MM.1S (cell line): Measurements from ENCODE around the gene FAM200C.
"Not testable (repeated sequence)": the region's sequence is repeated elsewhere in the genome, so short reads cannot be mapped to it uniquely, and the experiment has no call there.

Source experiments
- DNase-seq: peaks from one replicate; pipeline ENCODE4 v3.0.0-alpha.2; 2015
- H2AFZ ChIP-seq: fragments of 300-600 bp; sonication (generic); 2 replicates; pipeline ENCODE4 v1.6.0; 2016; ENCODE audit warnings: antibody characterized with exemption, low read length
- H3F3A ChIP-seq: fragments of 300-600 bp; sonication (generic); 2 replicates; pipeline ENCODE4 v1.6.1; 2016; ENCODE audit warnings: mild to moderate bottlenecking, antibody characterized with exemption, low read length, moderate library complexity, mixed read lengths; ENCODE audit not compliant: insufficient read depth
- H3K27ac ChIP-seq: fragments of 300-600 bp; sonication (generic); 2 replicates; pipeline ENCODE4 v1.5.1; 2016; ENCODE audit warnings: mild to moderate bottlenecking, low read length
- H3K27me3 ChIP-seq: fragments of 300-600 bp; sonication (generic); replicated peaks from 2 replicates; pipeline ENCODE4 v1.6.0; 2016; ENCODE audit warnings: low read length; ENCODE audit not compliant: insufficient read depth
- H3K36me3 ChIP-seq: fragments of 300-600 bp; sonication (generic); replicated peaks from 2 replicates; pipeline ENCODE4 v1.6.1; 2016; ENCODE audit warnings: mild to moderate bottlenecking, low read length, mixed read lengths; ENCODE audit not compliant: insufficient read depth
- H3K4me1 ChIP-seq: fragments of 300-600 bp; sonication (generic); 2 replicates; pipeline ENCODE4 v1.6.1; 2016; ENCODE audit warnings: low read length, mixed read lengths
- H3K4me2 ChIP-seq: fragments of 300-600 bp; sonication (generic); 2 replicates; pipeline ENCODE4 v1.6.0; 2016; ENCODE audit warnings: low read depth, low read length
- H3K4me3 ChIP-seq: fragments of 300-600 bp; sonication (generic); 2 replicates; pipeline ENCODE4 v1.5.1; 2016; ENCODE audit warnings: low read length, mixed read lengths
- H3K79me2 ChIP-seq: fragments of 300-600 bp; sonication (generic); 2 replicates; pipeline ENCODE4 v1.6.1; 2016; ENCODE audit warnings: mixed run types, low read length, mixed read lengths
- H3K9ac ChIP-seq: fragments of 300-600 bp; sonication (generic); 2 replicates; pipeline ENCODE4 v1.6.1; 2016; ENCODE audit warnings: low read length, mixed read lengths
- H3K9me2 ChIP-seq: fragments of 300-600 bp; sonication (generic); replicated peaks from 2 replicates; pipeline ENCODE4 v1.6.1; 2016; ENCODE audit warnings: mild to moderate bottlenecking, low read length, mixed read lengths; ENCODE audit not compliant: insufficient read depth
- H3K9me3 ChIP-seq: fragments of 300-600 bp; sonication (generic); replicated peaks from 2 replicates; pipeline ENCODE4 v1.6.1; 2016; ENCODE audit warnings: mild to moderate bottlenecking, low read length, mixed read lengths; ENCODE audit not compliant: insufficient read depth
- H4K20me1 ChIP-seq: fragments of 300-600 bp; sonication (generic); 2 replicates; pipeline ENCODE4 v1.6.1; 2016; ENCODE audit warnings: mild to moderate bottlenecking, low read length, moderate library complexity, mixed read lengths; ENCODE audit not compliant: insufficient read depth
- EZH2 ChIP-seq: fragments of 300-600 bp; sonication (generic); optimal IDR thresholded peaks from 2 replicates; pipeline ENCODE3; 2017; ENCODE audit warnings: low read depth, mild to moderate bottlenecking, antibody characterized with exemption, low read length, mixed read lengths
- EZH2phosphoT487 ChIP-seq: fragments of 300-600 bp; sonication (generic); IDR thresholded peaks from 2 replicates; pipeline ENCODE4 v1.6.1; 2018; ENCODE audit warnings: antibody characterized with exemption, low read length
- TF ChIP-seq, protein P1 (sequence below): fragments of 300-600 bp; sonication (generic); IDR thresholded peaks from 2 replicates; pipeline ENCODE4 v1.5.1; 2016; ENCODE audit warnings: antibody characterized with exemption, low read length, mixed read lengths

The FAM200C gene

DNA sequence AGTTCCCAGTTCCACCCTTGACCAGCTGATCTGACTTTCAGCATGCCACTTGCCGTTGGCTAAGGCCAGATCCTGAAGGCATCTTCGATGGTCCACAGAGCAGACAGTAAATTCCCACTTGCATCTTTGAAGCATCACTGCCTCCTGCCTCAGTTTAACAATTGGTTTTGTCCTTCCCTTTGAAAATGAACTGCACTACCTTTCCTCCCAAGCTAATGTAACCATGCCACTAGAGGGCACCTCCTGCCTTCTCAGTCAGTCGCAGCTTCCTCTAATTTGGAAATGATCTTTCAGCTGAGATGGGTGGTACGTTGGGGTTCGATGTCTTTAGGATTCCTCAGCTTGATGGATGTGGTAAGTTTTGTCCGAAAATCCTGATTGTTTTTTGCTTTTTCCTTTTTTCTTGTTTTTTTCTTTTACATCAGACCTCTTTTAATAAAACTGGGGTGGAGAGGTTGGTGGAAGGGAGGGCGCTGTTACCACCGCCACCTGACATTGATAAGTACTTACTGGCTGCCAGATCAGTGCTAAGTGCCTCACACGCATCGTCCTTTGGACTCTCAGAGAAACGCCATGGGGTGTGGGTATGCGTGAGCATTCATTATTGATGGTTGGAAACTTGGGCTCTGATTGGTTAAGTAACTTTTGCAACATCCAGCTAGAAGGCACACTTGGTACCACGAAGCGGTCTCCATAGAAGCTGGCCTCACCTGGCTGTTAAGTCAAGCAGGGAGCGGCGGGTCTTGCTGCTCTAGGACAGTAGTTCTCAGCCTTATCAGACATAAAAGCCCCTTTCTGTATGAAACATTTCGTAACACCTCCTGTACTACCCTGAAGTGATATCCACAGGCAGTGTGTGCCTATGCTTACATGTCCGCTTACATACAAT is 38.7 kb upstream of the FAM200C start:
- no peaks in the 10 kb centered on the region for H4K20me1 ChIP-seq
- no peaks in the 10 kb centered on the region for H3K36me3 ChIP-seq
- H3F3A ChIP-seq = peaks cover 11% of the 10 kb centered on the region; the same call in 1 of the 2 replicates
- peak overlapping the region; percentile 25; the same call in 1 of the 2 replicates for H3K27ac ChIP-seq
- H2AFZ ChIP-seq = peak overlapping the region; percentile 58
- H3K4me1 ChIP-seq = peaks cover 31% of the 10 kb centered on the region
- peak overlapping the region; percentile 32; the same call in 1 of the 2 replicates for H3K9ac ChIP-seq
- DNase-seq = peak; percentile 80
- H3K4me2 ChIP-seq = peak overlapping the region; percentile 67
- no peaks in the 10 kb centered on the region for H3K27me3 ChIP-seq
- TF ChIP-seq EZH2 = no peak
- TF ChIP-seq, protein P1, sequence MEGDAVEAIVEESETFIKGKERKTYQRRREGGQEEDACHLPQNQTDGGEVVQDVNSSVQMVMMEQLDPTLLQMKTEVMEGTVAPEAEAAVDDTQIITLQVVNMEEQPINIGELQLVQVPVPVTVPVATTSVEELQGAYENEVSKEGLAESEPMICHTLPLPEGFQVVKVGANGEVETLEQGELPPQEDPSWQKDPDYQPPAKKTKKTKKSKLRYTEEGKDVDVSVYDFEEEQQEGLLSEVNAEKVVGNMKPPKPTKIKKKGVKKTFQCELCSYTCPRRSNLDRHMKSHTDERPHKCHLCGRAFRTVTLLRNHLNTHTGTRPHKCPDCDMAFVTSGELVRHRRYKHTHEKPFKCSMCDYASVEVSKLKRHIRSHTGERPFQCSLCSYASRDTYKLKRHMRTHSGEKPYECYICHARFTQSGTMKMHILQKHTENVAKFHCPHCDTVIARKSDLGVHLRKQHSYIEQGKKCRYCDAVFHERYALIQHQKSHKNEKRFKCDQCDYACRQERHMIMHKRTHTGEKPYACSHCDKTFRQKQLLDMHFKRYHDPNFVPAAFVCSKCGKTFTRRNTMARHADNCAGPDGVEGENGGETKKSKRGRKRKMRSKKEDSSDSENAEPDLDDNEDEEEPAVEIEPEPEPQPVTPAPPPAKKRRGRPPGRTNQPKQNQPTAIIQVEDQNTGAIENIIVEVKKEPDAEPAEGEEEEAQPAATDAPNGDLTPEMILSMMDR = peak; percentile 95
- H3K4me3 ChIP-seq = peak overlapping the region; percentile 61
- H3K9me2 ChIP-seq = no peaks in the 10 kb centered on the region
- H3K79me2 ChIP-seq = no peaks in the 10 kb centered on the region
- H3K9me3 ChIP-seq = no peaks in the 10 kb centered on the region

DNA sequence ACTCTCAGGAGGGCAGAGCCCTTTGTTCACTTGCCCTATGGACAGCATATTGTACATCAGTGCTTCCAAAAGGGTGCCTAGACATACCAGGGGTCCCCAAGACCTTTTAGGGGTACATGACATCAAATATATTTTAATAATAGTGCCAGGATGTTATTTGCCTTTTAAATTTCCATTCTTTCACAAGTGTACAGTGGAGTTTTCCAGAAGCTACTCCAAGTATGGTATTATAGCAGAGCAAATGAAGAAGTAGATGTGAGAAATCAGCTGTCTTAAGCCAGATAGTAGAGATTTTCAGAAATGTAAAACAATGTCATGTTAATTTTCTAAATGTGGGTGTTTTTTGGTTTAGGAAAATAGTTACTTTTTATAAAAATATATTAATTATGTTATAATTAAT is 37.4 kb upstream of the FAM200C start:
- Histone ChIP-seq H3K27me3 (no peaks in the 10 kb centered on the region), H3F3A (0 out of 2 replicates have a peak, but pooled peaks cover 2% of the 10 kb centered on the region), H3K9ac (no peak overlapping the region), H3K4me1 (peaks cover 18% of the 10 kb centered on the region), H3K79me2 (no peaks in the 10 kb centered on the region), H4K20me1 (no peaks in the 10 kb centered on the region), H3K4me2 (no peak overlapping the region), H3K36me3 (no peaks in the 10 kb centered on the region), H3K27ac (no peak overlapping the region), H3K4me3 (no peak overlapping the region), H2AFZ (no peak overlapping the region), H3K9me3 (no peaks in the 10 kb centered on the region), H3K9me2 (no peaks in the 10 kb centered on the region)
- TF ChIP-seq, protein P1 = no peak
- TF ChIP-seq EZH2 (no peak), EZH2phosphoT487 (no peak)
- no peak for DNase-seq

DNA sequence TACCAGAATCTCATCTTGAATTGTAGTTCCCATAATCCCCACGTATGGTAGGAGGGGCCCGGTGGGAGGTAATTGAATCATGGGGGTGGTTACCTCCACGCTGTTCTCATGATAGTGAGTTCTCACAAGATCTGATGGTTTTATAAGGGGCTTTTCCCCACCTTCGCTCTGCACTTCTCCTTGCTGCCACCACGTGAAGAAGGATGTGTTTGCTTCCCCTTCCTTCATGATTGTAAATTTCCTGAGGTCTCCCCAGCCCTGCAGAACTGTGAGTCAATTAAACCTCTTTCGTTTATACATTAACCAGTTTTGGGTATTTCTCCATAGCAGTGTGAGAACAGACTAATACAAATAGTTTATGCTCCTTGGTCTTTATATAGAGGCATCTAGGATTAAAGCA is 36.8 kb upstream of the FAM200C start:
- not testable (repeated sequence) for DNase-seq, H3K4me3 ChIP-seq, H3K36me3 ChIP-seq

DNA sequence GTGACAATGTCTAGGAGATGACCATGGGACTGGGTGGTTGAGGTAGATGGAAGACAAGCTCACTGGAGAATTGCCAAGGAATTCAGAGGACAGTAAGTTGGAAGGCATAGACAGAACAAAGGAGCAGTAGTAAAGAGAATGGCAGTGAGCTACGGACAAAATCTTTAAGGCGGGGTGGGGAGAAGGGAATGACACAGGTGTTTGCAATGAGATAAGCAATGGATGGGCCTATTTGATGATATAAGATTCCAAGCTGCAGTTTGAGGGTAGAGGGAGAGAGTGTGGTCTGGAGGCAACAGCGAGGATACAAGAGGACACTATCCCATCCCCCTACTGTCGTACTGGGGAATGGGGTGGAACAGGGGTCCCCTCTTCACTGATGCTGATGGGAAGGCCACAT is 36.2 kb upstream of the FAM200C start:
- no peak for DNase-seq
- no peaks in the 10 kb centered on the region for H4K20me1 ChIP-seq

More for the DNA sequence above, 36.8 kb upstream of the FAM200C start:
- H3F3A ChIP-seq, H3K79me2 ChIP-seq, H3K4me2 ChIP-seq, H3K9me3 ChIP-seq, H3K27ac ChIP-seq, H3K9ac ChIP-seq, H2AFZ ChIP-seq, H4K20me1 ChIP-seq, H3K9me2 ChIP-seq, H3K27me3 ChIP-seq: not testable (repeated sequence)
- peaks cover 12% of the 10 kb centered on the region for H3K4me1 ChIP-seq

More for the DNA sequence above, 36.2 kb upstream of the FAM200C start:
- H3K27ac ChIP-seq = no peak overlapping the region
- H3K4me3 ChIP-seq = no peak overlapping the region
- no peaks in the 10 kb centered on the region for H3K27me3 ChIP-seq
- H3F3A ChIP-seq = 0 out of 2 replicates have a peak, but pooled peaks cover 2% of the 10 kb centered on the region
- H3K36me3 ChIP-seq = no peaks in the 10 kb centered on the region
- no peak overlapping the region for H3K4me2 ChIP-seq
- H3K9me3 ChIP-seq = no peaks in the 10 kb centered on the region
- no peaks in the 10 kb centered on the region for H3K9me2 ChIP-seq
- no peak for TF ChIP-seq EZH2
- TF ChIP-seq EZH2phosphoT487 = no peak
- TF ChIP-seq, protein P1 = no peak
- no peaks in the 10 kb centered on the region for H3K79me2 ChIP-seq
- no peak overlapping the region for H2AFZ ChIP-seq
- H3K9ac ChIP-seq = no peak overlapping the region
- H3K4me1 ChIP-seq = peaks cover 6% of the 10 kb centered on the region; the same call in 1 of the 2 replicates
